Measurements from ENCODE around the gene CPPED1.

DNA sequence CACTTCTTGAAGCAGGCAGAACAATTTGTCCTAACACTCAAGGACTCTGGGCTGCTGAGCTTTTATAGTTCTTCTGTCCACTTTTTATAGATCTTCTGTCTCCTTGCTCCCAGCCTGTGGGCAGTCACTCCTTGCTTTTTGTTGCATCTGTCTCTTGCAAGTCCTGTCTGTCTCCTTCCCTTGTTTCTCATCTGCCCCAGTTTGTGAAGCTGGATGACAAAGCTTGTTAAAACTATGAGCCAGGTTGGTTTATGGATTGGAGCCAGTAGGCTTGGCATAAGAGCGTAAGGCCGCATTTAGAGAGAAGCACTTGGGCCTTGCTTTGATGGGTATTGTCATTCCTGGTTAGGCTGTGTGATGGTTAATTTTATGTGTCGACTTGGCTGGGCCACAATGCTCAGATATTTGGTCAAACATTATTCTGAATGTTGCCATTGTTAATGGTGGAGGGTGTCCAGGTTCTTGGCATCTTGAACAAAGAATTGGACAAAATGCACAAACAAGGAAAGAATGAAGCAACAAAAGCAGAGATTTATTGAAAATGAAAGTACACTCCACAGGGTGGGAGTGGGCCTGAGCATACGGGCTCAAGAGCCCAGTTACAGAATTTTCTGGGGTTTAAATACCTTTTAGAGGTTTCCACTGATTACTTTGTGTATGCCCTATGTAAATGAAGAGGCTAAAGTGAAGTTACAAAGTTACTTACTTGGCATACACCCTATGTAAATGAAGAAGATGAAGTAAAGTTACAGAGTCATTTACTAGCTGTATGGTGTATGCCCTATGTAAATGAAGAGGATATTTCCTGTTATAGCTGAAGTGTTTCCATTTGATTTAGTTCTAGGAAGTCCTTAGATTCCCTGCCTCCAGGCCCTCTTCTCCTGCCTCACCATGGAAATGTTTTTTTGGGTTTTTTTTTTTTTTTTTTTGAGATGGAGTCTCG lies 8.0 kb upstream of the CPPED1 start:
- no peak for TF ChIP-seq ZNF274 (IDR thresholded peaks at IDR 0.05; ENCODE audit: low read depth, low read length)
- TF ChIP-seq YY1 (IDR thresholded peaks at IDR 0.05; ENCODE audit: insufficient read depth, insufficient read length) = no peak
- no peak for TF ChIP-seq SUZ12 (IDR thresholded peaks at IDR 0.05; ENCODE audit: extremely low read depth, insufficient read depth, insufficient read length)
